Left cardiac atrium (tissue), 4 donors: ENCODE data around the gene PRKCH. TPM values are rescaled to one million over a fixed set of nuclear protein-coding genes. Genes with fewer than 3 reads are reported as not detected.

Source experiments
- ATAC-seq, 2 donors: fragments of 200-7000 bp; cut with Tn5 transposase; one replicate each; pipeline ENCODE4 v1.9.1; 2020; ENCODE audit warnings: mild to moderate bottlenecking in 2 of 2, moderate library complexity in 2 of 2
- DNase-seq: peaks from one replicate; pipeline ENCODE4 v3.0.0-alpha.2; 2020
- intact Hi-C, 2 donors: fragments of 100-400 bp; cut with DNase I; formaldehyde crosslinking; loops; one replicate each; pipeline versions ENCODE4 v1.14.1 to v1.15.1; 2022 to 2023
- total RNA-seq, 2 donors: library from RNA; stranded (reverse); fragmentation: NEBNext Ultra II Directional; extraction: Animal tissue kit (Norgen Biotek cat#: 25700); gene quantifications; one replicate each; pipeline ENCODE4 v1.2.1, GENCODE V29; 2021
- donor health status: DM: no; HTN: yes; CAD: no.
- donor health status: DM: no; HTN: yes; CAD: no; lungs with severe emphysema.
- donor health status: DM: yes; HTN: yes; CAD: no.
- donor health status: Dilated cardiomyopathy.

Gene PRKCH
- total RNA-seq, 2 donors from 2014 or later, result 17.6 to 34.8 TPM

- intact Hi-C loops, result no loop called here
- ATAC-seq (peak in 1 of 2 donors; percentile 36), DNase-seq (no peak)
Observed at GRCh38 chr14:61559641-61560201, 238.3 kb downstream of the PRKCH start.

GRCh38 chr14:61560323-61560722 is 238.9 kb downstream of the PRKCH start:
- ATAC-seq (no peak), DNase-seq (no peak)
- intact Hi-C loops, result no loop called here

GRCh38 chr14:61561104-61561503 is 239.7 kb downstream of the PRKCH start:
- DNase-seq (no peak), ATAC-seq (peak in 1 of 2 donors; percentile 33)
- intact Hi-C loops, result no loop called here

DNA sequence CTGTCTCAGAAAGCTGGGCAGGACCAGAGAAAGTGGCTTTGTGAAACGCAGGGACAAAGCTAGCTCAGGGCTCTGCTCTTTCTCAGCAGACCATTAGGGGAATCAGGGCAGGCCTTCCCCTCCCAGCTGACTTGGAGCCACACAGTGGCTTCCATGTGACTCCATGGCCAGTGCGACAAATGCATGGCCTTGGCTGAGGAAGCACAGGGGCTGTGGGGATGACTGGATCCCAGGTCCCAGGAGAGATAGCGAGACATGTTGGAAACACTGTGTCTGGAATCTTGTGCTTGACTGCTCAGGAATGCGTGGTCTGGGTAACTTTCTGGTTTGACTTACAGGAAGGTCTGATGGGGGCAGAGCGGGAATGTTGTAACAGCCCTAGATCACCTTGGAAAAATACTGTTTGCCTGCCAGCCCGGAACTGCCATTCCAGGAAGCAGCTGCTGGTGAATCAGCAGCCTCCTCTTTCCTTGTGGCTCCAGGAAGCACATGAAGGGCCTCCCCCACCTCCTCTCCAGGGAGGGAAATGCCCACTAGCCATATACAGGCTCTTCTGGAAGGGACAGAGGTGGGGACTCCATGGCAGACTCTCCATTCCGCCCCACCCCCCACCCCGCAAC is 240.4 kb downstream of the PRKCH start:
- intact Hi-C loops, result no loop called here
- ATAC-seq, result peak; percentile 68 to 72
- peak; percentile 86 for DNase-seq

DNA sequence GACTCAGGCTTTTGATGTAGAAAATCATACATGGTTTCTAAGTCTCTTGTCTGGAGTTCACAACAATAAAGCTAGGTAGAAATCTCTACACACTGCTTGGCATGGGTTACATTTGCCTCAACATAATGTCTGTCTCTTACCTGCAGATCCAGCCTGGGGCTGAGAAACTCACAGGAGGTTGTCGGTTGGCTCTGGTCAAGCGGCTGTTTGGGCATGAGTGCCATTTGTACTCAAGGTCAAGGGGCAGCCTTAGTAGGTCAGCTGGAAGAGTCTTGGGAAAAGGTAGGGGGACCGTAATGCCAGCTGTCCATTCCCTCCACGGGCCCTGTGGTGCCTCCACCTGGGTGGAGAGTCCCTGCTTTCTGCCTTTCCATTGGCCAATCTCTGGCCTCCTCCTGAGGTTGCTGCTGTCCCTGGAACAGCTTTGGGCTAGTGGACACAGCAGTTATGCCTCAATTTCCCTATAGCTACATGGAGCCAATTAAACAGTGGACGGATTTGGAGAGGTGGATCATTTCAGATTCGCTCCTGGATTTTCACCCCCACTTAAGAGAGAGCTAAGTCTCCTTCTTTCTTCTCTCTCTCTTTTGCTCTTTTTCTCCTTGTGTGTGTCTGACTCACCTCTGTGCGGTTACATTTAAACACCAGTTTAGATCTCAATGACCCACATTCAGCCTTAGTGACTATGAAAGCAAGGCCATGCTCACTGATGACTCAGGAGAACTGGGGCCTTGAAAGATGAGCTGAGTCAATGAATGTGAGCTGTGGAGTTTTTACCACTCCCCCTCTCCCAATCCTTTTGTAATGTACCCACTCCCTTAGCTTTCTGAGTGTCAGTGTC is 241.2 kb downstream of the PRKCH start:
- intact Hi-C loops, result no loop called here
- ATAC-seq, result peak in 1 of 2 donors; percentile 44
- no peak for DNase-seq

DNA sequence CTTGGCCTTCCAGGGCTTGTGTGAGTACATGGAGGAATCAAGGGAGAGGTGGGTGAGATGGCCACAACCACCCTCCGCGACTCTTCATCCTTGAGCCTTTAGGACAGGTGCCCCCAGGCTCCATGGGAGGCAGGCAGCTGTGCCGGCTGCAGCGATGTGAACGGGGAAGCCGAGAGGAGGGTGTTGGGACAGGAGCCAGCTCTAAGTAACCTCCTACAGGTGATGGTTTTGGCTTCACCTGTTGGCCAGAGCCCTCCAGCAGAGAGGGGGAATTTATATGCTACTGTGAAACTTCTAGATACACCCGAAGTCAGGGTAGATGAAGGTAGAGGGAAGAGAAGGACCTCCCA is 241.8 kb downstream of the PRKCH start:
- intact Hi-C loops, result no loop called here
- ATAC-seq, result no peak
- no peak for DNase-seq

DNA sequence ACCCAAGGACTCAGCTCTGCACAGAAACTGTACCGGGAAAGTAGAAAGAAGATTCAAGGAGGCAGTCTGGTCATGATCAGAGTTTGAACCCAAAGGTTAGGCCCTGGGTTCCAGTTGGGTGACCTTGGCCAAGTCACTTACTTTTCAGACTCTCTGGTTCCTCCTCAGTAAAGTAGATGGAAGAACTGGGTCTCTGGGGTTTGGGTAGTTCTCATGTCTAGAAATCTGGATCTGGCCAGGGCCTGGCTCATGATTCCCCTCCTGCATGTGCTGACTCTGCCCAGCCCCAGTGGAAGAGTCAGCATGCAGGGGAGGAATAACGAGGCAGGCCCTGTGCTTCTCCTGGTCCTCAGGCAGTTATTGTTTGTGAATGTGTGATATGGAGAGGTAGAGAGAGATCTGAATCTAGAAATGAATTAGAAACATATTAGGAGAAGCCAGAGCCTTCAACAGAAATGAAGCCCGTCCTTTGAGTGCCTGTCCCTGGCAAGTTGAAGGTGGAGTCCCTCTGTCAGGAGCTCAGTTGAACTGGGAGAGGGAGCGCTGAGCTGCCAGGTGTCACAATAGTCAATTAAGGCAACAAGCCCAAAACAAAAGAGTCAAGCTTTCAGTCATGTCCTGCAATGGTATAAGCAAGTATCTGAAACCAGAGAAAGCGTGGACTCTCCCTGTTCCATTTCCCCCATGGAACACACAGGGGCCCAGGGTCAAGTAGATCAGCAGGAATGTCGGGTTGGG is 242.7 kb downstream of the PRKCH start:
- ATAC-seq (no peak), DNase-seq (no peak)
- intact Hi-C loops, result no loop called here

GRCh38 chr14:61564618-61565091 is 243.3 kb downstream of the PRKCH start:
- ATAC-seq, result peak in 1 of 2 donors; percentile 45
- intact Hi-C loops, result no loop called here
- DNase-seq, result no peak

DNA sequence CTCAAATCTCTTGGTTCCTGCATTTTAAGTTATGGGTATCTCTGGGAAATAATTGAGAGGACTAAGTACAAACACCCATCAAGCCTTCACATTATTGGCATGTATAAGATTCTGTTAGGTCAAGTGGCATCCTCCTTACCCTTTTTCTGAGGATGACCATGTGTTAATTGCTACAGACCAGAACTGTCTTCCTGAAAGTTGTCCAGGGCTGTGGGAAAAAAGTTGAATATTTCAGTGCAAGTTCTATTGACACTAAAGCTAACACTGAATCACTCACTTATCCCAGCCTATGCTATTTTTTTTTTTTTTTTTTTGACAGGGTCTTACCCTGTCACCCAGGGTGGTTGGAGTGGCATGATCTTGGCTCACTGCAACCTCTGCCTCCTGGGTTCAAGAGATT is 243.8 kb downstream of the PRKCH start:
- ATAC-seq (no peak), DNase-seq (no peak)
- intact Hi-C loops, result no loop called here

- intact Hi-C loops, result no loop called here
- ATAC-seq, result peak in 1 of 2 donors; percentile 3
- DNase-seq, result no peak
Observed at GRCh38 chr14:61565836-61566536, 244.6 kb downstream of the PRKCH start.

DNA sequence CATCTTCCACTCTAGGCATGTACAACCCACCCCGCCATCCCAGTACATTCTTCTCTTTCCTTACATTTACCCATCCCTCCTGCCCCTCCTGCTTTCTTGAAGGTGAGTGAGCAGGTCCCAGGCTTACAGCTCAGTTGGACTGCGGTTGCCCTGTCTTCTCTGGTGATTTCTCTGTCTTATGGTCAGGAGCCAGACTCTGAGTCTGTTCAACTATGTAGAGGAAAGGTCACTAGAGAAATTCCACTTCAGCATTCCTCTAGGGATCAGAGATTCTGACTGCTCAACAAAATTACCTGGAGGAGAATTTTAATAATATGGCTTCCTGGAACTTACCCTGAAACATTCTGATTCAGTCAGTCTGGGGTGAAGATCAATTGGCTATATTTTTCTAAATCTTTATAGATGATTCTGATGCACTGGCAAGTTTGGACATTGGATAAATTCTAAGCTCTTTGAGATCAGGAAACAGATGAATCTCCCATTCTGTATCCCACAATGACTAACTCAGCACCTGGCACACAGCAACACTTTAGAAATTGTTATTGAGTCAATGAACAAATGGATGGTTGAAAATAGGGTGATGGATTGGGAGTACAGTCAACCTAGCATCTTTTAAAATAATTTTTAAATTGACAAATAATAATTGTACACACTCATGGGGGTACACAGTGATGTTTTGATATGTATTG is 245.3 kb downstream of the PRKCH start:
- intact Hi-C loops, result no loop called here
- DNase-seq, result no peak
- no peak for ATAC-seq

DNA sequence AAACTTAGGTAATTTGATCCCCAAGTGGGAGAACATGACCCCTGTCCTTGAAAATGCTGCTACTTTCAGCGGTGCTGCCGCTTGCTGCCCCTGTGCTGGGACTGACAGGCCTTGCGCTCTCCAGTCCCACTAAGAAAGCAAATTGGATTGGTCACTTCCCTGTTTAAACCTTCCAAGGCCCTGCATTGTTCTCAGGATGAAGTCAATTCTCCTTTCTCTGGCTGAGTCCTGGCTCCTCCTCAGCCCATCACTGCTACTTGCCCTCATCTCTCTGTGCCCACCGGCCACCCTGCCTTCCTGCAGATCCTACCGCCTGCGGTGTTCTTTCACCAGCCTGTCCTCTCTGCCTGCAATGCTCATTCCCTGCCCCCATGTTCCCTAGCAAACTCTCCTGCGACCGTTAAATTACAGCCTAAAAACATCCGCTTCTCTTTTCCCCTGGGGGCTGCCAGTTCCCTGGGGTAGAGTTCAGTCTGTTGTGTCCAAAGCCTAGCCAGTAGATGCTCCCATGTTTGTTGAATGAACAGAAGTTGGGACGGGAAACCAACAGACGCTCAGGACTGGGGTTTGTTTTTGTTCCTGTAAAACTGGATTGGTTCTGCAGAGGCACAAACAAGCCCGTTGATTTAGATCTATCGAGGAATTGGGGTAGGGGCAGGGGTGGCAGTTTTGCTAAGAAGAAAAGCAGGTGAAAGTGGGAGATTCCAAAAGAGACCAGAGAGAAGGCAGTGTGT is 246.6 kb downstream of the PRKCH start:
- peak in 1 of 2 donors; percentile 16 for ATAC-seq
- DNase-seq, result no peak
- intact Hi-C loops, result no loop called here

DNA sequence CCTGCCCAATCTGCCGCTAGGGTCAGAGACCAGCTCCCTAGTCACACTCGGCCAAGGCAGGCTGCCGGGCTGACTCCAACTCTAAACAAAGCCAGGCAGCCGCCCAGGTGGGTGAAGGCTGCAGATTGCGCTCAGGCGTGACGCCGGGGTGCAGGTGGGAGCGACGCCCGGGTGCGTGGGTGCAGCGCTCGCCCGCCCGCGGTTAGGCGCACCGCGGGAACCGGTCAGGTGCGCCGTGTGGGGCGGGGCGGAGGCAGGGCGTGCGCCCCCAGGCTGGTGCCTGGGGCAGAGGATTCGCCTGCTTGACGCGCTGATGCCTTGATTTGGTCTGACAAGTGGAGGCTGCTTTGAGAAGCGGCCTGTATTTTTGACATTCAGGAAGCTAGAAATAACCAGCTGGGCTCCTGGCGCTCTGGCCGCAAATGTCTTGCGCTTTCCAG is 247.2 kb downstream of the PRKCH start:
- DNase-seq (peak; percentile 38), ATAC-seq (peak; percentile 45 to 48)
- intact Hi-C loops, result no loop called here

DNA sequence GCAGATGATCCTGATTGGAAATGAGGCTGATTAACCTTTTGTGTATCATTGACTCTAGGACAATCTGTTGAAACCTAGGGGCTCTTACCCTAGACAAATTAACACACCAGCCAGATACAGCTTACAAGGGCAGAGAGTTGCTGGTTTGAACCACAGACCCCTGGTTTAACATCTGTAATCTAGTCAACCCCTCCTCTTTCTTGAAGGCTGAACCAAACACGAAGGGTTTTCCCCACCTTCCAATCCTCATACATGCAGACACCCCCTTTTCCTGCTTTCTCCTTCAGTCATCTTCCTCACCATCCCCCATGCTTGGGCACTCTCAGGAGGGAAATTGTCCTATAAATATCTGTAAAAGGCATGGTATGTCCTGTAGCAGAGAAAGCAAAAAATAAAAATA is 247.9 kb downstream of the PRKCH start:
- intact Hi-C loops, result no loop called here
- ATAC-seq (no peak), DNase-seq (no peak)

DNA sequence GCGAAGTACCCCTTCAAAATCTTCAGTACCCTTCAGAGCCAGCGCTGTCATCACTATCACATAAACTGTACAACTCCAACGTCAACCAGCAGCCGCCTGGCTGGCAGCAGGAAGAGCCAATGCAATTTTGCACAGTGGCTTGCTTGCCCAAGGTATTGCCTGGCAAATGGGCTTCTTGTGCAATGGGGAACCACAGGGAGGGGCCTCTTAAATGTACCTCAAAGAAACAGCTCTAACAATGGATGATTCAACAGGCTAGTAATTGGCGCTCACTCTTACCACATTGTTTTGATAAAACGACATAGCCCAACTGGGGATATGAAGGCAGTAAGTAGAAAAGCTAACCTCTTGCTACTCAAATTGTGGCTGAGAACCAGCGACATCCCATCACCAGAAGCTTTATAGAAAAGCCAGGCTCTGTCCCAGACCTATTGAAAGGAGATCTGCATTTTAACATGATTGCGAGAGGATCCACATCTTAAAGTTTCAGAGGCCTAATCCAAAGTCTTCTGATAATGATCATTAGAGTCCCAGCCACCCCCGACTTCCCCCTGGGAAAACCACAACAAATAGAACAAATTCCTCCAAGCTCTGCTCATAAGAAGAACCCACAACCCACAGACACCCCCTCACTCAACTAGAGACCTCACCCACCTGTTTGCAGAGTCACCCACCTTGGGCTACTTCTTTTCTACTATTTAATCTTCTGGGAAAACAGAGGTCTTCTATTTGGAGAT is 248.6 kb downstream of the PRKCH start:
- peak; percentile 66 for DNase-seq
- ATAC-seq, result peak; percentile 34 to 38
- intact Hi-C loops, result no loop called here

DNA sequence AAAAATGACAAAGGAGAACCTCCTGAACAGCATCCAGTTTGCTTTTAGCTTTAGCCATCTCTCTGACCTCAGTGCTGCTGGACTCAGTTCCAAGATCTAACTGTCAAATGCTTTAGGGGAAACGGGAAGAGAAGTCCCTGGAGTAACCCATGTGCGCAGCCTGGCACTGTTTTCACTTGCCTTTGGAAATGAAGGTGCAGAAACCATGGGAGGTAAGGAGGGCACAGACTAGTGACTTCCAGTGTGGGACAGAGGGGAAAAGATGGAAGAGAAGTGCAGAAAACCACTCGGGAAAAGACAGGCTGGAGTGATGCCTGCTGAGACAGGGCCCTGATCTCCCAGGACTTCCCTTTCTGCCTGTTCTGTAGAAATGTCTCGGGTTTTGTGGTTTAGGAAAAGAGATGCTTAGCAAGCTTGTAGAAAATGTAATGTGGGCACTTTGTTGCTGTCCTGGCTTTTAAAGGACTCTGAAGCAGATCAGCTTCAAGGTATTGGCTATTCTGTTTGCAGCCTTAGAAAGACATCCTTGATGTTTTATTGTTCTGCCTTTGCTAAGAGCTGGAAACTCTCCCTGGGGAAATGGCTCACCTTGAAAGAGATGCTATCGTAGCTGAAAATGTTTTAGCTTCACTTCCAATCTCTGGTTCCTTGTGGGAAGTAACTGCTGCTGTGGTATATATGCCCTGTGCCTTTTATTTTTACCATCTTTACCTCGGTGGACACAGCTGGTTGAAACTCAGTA is 249.3 kb downstream of the PRKCH start:
- ATAC-seq (peak; percentile 8 to 41), DNase-seq (no peak)

More for the DNA sequence above, 249.3 kb downstream of the PRKCH start:
- intact Hi-C loops, result no loop called here
